PC-3 (cell line): ENCODE results near the gene GAREM2. TPM values are rescaled to one million over a fixed set of nuclear protein-coding genes. Genes with fewer than 3 reads are reported as not detected.

Source experiments
- ATAC-seq: fragments of 200-7000 bp; cut with Tn5 transposase; 2 replicates; pipeline ENCODE4 v1.9.1; 2020; ENCODE audit warnings: mild to moderate bottlenecking, moderate library complexity
- BruUV-seq: library from RNA; stranded (reverse); fragments of 400-500 nt; replicated peaks from 2 replicates; lab custom pipeline; 2021; lab: Mats Ljungman, UMichigan
- CTCF ChIA-PET: fragments of 300-600 bp; sonication (Branson Sonifier 250); formaldehyde crosslinking; loops from one replicate; lab custom pipeline; 2022; ENCODE audit warnings: antibody characterized with exemption; lab: Charles Lee
- POLR2A ChIA-PET: fragments of 300-600 bp; sonication (Branson Sonifier 250); formaldehyde crosslinking; loops from one replicate; lab custom pipeline; 2022; ENCODE audit warnings: antibody characterized with exemption; ENCODE audit not compliant: unreplicated experiment; lab: Charles Lee
- DNase-seq: peaks from one replicate; pipeline ENCODE4 v3.0.0-alpha.2; 2015
- H2AFZ ChIP-seq: fragments of 300-600 bp; sonication (generic); 2 replicates; pipeline ENCODE4 v1.6.0; 2016; ENCODE audit warnings: antibody characterized with exemption, low read length
- H3F3A ChIP-seq: fragments of 300-600 bp; sonication (generic); one replicate; pipeline ENCODE4 v1.6.0; 2017; ENCODE audit warnings: antibody characterized with exemption, low read length, control low read depth, mild to moderate bottlenecking; ENCODE audit not compliant: unreplicated experiment
- H3K27ac ChIP-seq: fragments of 300-600 bp; sonication (generic); 2 replicates; pipeline ENCODE4 v1.5.1; 2016; ENCODE audit warnings: mild to moderate bottlenecking, low read length
- H3K27me3 ChIP-seq: fragments of 300-600 bp; sonication (generic); 2 replicates; pipeline ENCODE4 v1.6.1; 2016; ENCODE audit warnings: low read length, mixed read lengths
- H3K36me3 ChIP-seq: fragments of 300-600 bp; sonication (generic); 2 replicates; pipeline ENCODE4 v1.6.1; 2016; ENCODE audit warnings: low read depth, mixed run types, low read length, mixed read lengths
- H3K4me1 ChIP-seq: fragments of 300-600 bp; sonication (generic); 2 replicates; pipeline ENCODE4 v1.5.1; 2016; ENCODE audit warnings: low read length; ENCODE audit not compliant: insufficient read depth
- H3K4me2 ChIP-seq: fragments of 300-600 bp; sonication (generic); 2 replicates; pipeline ENCODE4 v1.6.0; 2016; ENCODE audit warnings: low read length
- H3K4me3 ChIP-seq: fragments of 300-600 bp; sonication (generic); 2 replicates; pipeline ENCODE4 v1.5.1; 2016; ENCODE audit warnings: mild to moderate bottlenecking, low read length, mixed read lengths
- H3K79me2 ChIP-seq: fragments of 300-600 bp; sonication (generic); 2 replicates; pipeline ENCODE4 v1.6.1; 2017; ENCODE audit warnings: low read length, mixed read lengths
- H3K9ac ChIP-seq: fragments of 300-600 bp; sonication (generic); 2 replicates; pipeline ENCODE4 v1.6.0; 2016; ENCODE audit warnings: mild to moderate bottlenecking, low read length
- H3K9me2 ChIP-seq: fragments of 300-600 bp; sonication (generic); replicated peaks from 2 replicates; pipeline ENCODE4 v1.6.1; 2016; ENCODE audit warnings: mixed run types, low read length, mixed read lengths
- H3K9me3 ChIP-seq: fragments of 300-600 bp; sonication (generic); 2 replicates; pipeline ENCODE4 v1.6.1; 2016; ENCODE audit warnings: low read length, mixed read lengths
- H4K20me1 ChIP-seq: fragments of 300-600 bp; sonication (generic); 2 replicates; pipeline ENCODE4 v1.6.1; 2016; ENCODE audit warnings: low read length, mixed read lengths
- EZH2 ChIP-seq: fragments of 300-600 bp; sonication (generic); IDR thresholded peaks from one replicate; pipeline ENCODE4 v1.6.1; 2017; ENCODE audit warnings: antibody characterized with exemption, mild to moderate bottlenecking, low read length; ENCODE audit not compliant: unreplicated experiment
- EZH2phosphoT487 ChIP-seq: fragments of 300-600 bp; sonication (generic); IDR thresholded peaks from 2 replicates; pipeline ENCODE4 v1.6.1; 2018; ENCODE audit warnings: mild to moderate bottlenecking, antibody characterized with exemption, low read length, borderline replicate concordance
- intact Hi-C: fragments of 100-400 bp; cut with micrococcal nuclease; formaldehyde crosslinking; loops from 2 replicates; pipeline ENCODE4 v1.9.0; 2023
- total RNA-seq: library from RNA; depleted of rRNA; stranded (reverse); fragments of >200 nt; gene quantifications from 2 replicates; pipeline ENCODE4 v1.2.3, GENCODE V29; 2014
- TF ChIP-seq, protein P1 (sequence below): fragments of 300-600 bp; sonication (generic); conservative IDR thresholded peaks from 2 replicates; pipeline ENCODE4 v1.5.1; 2017; ENCODE audit warnings: antibody characterized with exemption, low read depth, mild to moderate bottlenecking, low read length

GAREM2 gene
- total RNA-seq, 1 experiment from 2014 or later, result 1.4 TPM

GRCh38 chr2:26182887-26183630, 10.2 kb downstream of the GAREM2 start:
- H4K20me1 ChIP-seq, result no peaks in the 10 kb centered on the region
- no peaks in the 10 kb centered on the region for H3K9me3 ChIP-seq
- no peak overlapping the region for H3K9ac ChIP-seq
- no peaks in the 10 kb centered on the region for H3K9me2 ChIP-seq
- H3K4me3 ChIP-seq, result no peak overlapping the region
- 0 out of 2 replicates have a peak, but pooled peaks cover 4% of the 10 kb centered on the region for H3K4me1 ChIP-seq
- TF ChIP-seq, protein P1, sequence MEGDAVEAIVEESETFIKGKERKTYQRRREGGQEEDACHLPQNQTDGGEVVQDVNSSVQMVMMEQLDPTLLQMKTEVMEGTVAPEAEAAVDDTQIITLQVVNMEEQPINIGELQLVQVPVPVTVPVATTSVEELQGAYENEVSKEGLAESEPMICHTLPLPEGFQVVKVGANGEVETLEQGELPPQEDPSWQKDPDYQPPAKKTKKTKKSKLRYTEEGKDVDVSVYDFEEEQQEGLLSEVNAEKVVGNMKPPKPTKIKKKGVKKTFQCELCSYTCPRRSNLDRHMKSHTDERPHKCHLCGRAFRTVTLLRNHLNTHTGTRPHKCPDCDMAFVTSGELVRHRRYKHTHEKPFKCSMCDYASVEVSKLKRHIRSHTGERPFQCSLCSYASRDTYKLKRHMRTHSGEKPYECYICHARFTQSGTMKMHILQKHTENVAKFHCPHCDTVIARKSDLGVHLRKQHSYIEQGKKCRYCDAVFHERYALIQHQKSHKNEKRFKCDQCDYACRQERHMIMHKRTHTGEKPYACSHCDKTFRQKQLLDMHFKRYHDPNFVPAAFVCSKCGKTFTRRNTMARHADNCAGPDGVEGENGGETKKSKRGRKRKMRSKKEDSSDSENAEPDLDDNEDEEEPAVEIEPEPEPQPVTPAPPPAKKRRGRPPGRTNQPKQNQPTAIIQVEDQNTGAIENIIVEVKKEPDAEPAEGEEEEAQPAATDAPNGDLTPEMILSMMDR, result no peak
- TF ChIP-seq EZH2phosphoT487 (no peak), EZH2 (no peak)
- H3K27ac ChIP-seq, result no peak overlapping the region
- no peaks in the 10 kb centered on the region for H3K36me3 ChIP-seq
- H3K4me2 ChIP-seq, result no peak overlapping the region
- no peaks in the 10 kb centered on the region for H3F3A ChIP-seq
- ChIA-PET POLR2A (no interaction called here), CTCF (no interaction called here)
- no peaks in the 10 kb centered on the region for H3K79me2 ChIP-seq
- no TSS peak for BruUV-seq
- DNase-seq (no peak), ATAC-seq (no peak)
- no peak overlapping the region for H2AFZ ChIP-seq
- H3K27me3 ChIP-seq, result no peaks in the 10 kb centered on the region
- intact Hi-C loops, result no loop called here

- ATAC-seq, result no peak
- no TSS peak for BruUV-seq
- Histone ChIP-seq H3K9me3 (no peaks in the 10 kb centered on the region), H3F3A (no peaks in the 10 kb centered on the region), H3K9me2 (no peaks in the 10 kb centered on the region), H3K9ac (no peak overlapping the region), H3K4me2 (no peak overlapping the region), H3K27me3 (no peaks in the 10 kb centered on the region), H3K36me3 (no peaks in the 10 kb centered on the region), H4K20me1 (no peaks in the 10 kb centered on the region), H3K4me3 (no peak overlapping the region), H3K27ac (no peak overlapping the region), H3K79me2 (no peaks in the 10 kb centered on the region), H3K4me1 (0 out of 2 replicates have a peak, but pooled peaks cover 2% of the 10 kb centered on the region), H2AFZ (no peak overlapping the region)
- DNase-seq, result no peak
- TF ChIP-seq, protein P1, result no peak
- TF ChIP-seq EZH2phosphoT487 (no peak), EZH2 (no peak)
- intact Hi-C loops, result no loop called here
- ChIA-PET POLR2A (no interaction called here), CTCF (no interaction called here)
Observed at GRCh38 chr2:26184121-26184520, 11.2 kb downstream of the GAREM2 start.
